ENCODE data around the gene RPA1.

GRCh38 chr17:1897105-1897656 lies 67.4 kb downstream of the RPA1 start:
- no peak for TF ChIP-seq CTCF (IDR thresholded peaks at IDR 0.05)
- no peak for TF ChIP-seq POLR2A (IDR thresholded peaks at IDR 0.05; ENCODE audit: low read depth)
